ENCODE measurements around the gene SOCS1.

Gene SOCS1

GRCh38 chr16:11245988-11246387 is 10.0 kb downstream of the SOCS1 start:
- no peak for DNase-seq (ENCODE audit: low read depth)
- no peak for TF ChIP-seq CTCF (IDR thresholded peaks at IDR 0.05; ENCODE audit: insufficient read depth, low read depth, low read length, missing control alignments)
- no peak overlapping the region for H3K4me3 ChIP-seq (ENCODE audit: low read length)

- TF ChIP-seq CTCF (IDR thresholded peaks at IDR 0.05; ENCODE audit: insufficient read depth, low read depth, low read length, missing control alignments), result no peak
- H3K4me3 ChIP-seq (ENCODE audit: low read length), result no peak overlapping the region
- DNase-seq (ENCODE audit: low read depth), result no peak
Observed at GRCh38 chr16:11245222-11245737, 10.7 kb downstream of the SOCS1 start.

GRCh38 chr16:11242658-11243057 is 13.3 kb downstream of the SOCS1 start:
- TF ChIP-seq CTCF (IDR thresholded peaks at IDR 0.05; ENCODE audit: insufficient read depth, low read depth, low read length, missing control alignments), result no peak
- no peak for DNase-seq (ENCODE audit: low read depth)
- no peak overlapping the region for H3K4me3 ChIP-seq (ENCODE audit: low read length)

- TF ChIP-seq CTCF (IDR thresholded peaks at IDR 0.05; ENCODE audit: insufficient read depth, low read depth, low read length, missing control alignments), result no peak
- H3K4me3 ChIP-seq (ENCODE audit: low read length), result no peak overlapping the region
- no peak for DNase-seq (ENCODE audit: low read depth)
Observed at GRCh38 chr16:11241480-11242204, 14.4 kb downstream of the SOCS1 start.

GRCh38 chr16:11240636-11241473 is 15.1 kb downstream of the SOCS1 start:
- no peak for DNase-seq (ENCODE audit: low read depth)
- no peak for TF ChIP-seq CTCF (IDR thresholded peaks at IDR 0.05; ENCODE audit: insufficient read depth, low read depth, low read length, missing control alignments)
- no peak overlapping the region for H3K4me3 ChIP-seq (ENCODE audit: low read length)

GRCh38 chr16:11239644-11240632 is 16.1 kb downstream of the SOCS1 start:
- TF ChIP-seq CTCF (IDR thresholded peaks at IDR 0.05; ENCODE audit: insufficient read depth, low read depth, low read length, missing control alignments), result no peak
- no peak for DNase-seq (ENCODE audit: low read depth)
- no peak overlapping the region for H3K4me3 ChIP-seq (ENCODE audit: low read length)
